Trophoblast cell (in vitro differentiated cells and primary cell): ENCODE measurements around the gene SETD9.

Source experiments
- DNase-seq, 2 donors: peaks; one replicate each; pipeline ENCODE4 v3.0.0-alpha.2; 2016
- H2AFZ ChIP-seq: 2 replicates; pipeline ENCODE4 v1.6.1; 2013; ENCODE audit warnings: low read length, moderate library complexity, mild to moderate bottlenecking; ENCODE audit not compliant: insufficient read depth, poor library complexity
- H2AK5ac ChIP-seq: 2 replicates; pipeline ENCODE4 v1.6.1; 2013; ENCODE audit warnings: mild to moderate bottlenecking, low read length
- H2BK120ac ChIP-seq: 2 replicates; pipeline ENCODE4 v1.6.1; 2013; ENCODE audit warnings: low read length, mild to moderate bottlenecking, moderate library complexity; ENCODE audit not compliant: insufficient read depth, poor library complexity
- H2BK12ac ChIP-seq: 2 replicates; pipeline ENCODE4 v1.6.1; 2013; ENCODE audit warnings: mild to moderate bottlenecking, low read length, moderate library complexity
- H2BK5ac ChIP-seq: 2 replicates; pipeline ENCODE4 v1.6.1; 2013; ENCODE audit warnings: low read length, low read depth, moderate library complexity, mild to moderate bottlenecking; ENCODE audit not compliant: poor library complexity
- H3K14ac ChIP-seq: 2 replicates; pipeline ENCODE4 v1.6.1; 2013; ENCODE audit warnings: mild to moderate bottlenecking, low read length
- H3K18ac ChIP-seq: 2 replicates; pipeline ENCODE4 v1.6.1; 2013; ENCODE audit warnings: mild to moderate bottlenecking, low read length
- H3K23ac ChIP-seq: 2 replicates; pipeline ENCODE4 v1.6.1; 2013; ENCODE audit warnings: low read length
- H3K27ac ChIP-seq: 2 replicates; pipeline ENCODE4 v1.5.1; 2013; ENCODE audit warnings: low read depth, mild to moderate bottlenecking, inconsistent platforms, low read length, moderate library complexity
- H3K27me3 ChIP-seq: 2 replicates; pipeline ENCODE4 v1.6.1; 2013; ENCODE audit warnings: inconsistent platforms, mild to moderate bottlenecking, low read length, moderate library complexity; ENCODE audit not compliant: insufficient read depth
- H3K36me3 ChIP-seq, 2 experiments: 1 replicate in 1 of 2; 2 replicates in 1 of 2; pipeline ENCODE4 v1.6.1; 2013; ENCODE audit warnings: low read length in 2 of 2, mild to moderate bottlenecking in 2 of 2, moderate library complexity in 1 of 2; ENCODE audit not compliant: insufficient read depth in 2 of 2, control insufficient read depth in 1 of 2
- H3K4ac ChIP-seq: 2 replicates; pipeline ENCODE4 v1.6.1; 2013; ENCODE audit warnings: low read depth, mild to moderate bottlenecking, low read length, moderate library complexity
- H3K4me1 ChIP-seq, 2 experiments: 1 replicate in 1 of 2; 2 replicates in 1 of 2; pipeline ENCODE4 v1.6.1; 2013; ENCODE audit warnings: low read length in 2 of 2, mild to moderate bottlenecking in 2 of 2, moderate library complexity in 1 of 2; ENCODE audit not compliant: insufficient read depth in 2 of 2, control insufficient read depth in 1 of 2
- H3K4me2 ChIP-seq: 2 replicates; pipeline ENCODE4 v1.6.1; 2013; ENCODE audit warnings: inconsistent platforms, mild to moderate bottlenecking, low read length, moderate library complexity
- H3K4me3 ChIP-seq: 2 replicates; pipeline ENCODE4 v1.5.1; 2013; ENCODE audit warnings: mild to moderate bottlenecking, low read depth, low read length, inconsistent platforms
- H3K79me1 ChIP-seq: one replicate; pipeline ENCODE4 v1.6.1; 2013; ENCODE audit warnings: low read length
- H3K79me2 ChIP-seq: 2 replicates; pipeline ENCODE4 v1.6.1; 2013; ENCODE audit warnings: low read length, mild to moderate bottlenecking; ENCODE audit not compliant: control insufficient read depth, insufficient read depth, poor library complexity
- H3K9ac ChIP-seq: 2 replicates; pipeline ENCODE4 v1.6.1; 2013; ENCODE audit warnings: mild to moderate bottlenecking, low read length
- H3K9me3 ChIP-seq: 2 replicates; pipeline ENCODE4 v1.6.1; 2013; ENCODE audit warnings: low read depth, mild to moderate bottlenecking, control low read depth, inconsistent platforms, low read length; ENCODE audit not compliant: insufficient read depth
- H4K12ac ChIP-seq: 2 replicates; pipeline ENCODE4 v1.6.1; 2013; ENCODE audit warnings: low read depth, mild to moderate bottlenecking, low read length, moderate library complexity
- H4K8ac ChIP-seq: 2 replicates; pipeline ENCODE4 v1.6.1; 2013; ENCODE audit warnings: low read depth, mild to moderate bottlenecking, low read length, moderate library complexity
- H4K91ac ChIP-seq: one replicate; pipeline ENCODE4 v1.6.1; 2013; ENCODE audit warnings: low read depth, mild to moderate bottlenecking, low read length, moderate library complexity
- WGBS: extraction: QIAGEN DNeasy Blood & Tissue Kit; methylation state at CpG from one replicate; pipeline ENCODE4 v1.1.7; 2013; ENCODE audit warnings: missing lambda C conversion rate; ENCODE audit not compliant: insufficient read length, insufficient coverage; ENCODE audit errors: extremely low coverage; 5-methylcytosine and 5-hydroxymethylcytosine counted together

The SETD9 gene

DNA sequence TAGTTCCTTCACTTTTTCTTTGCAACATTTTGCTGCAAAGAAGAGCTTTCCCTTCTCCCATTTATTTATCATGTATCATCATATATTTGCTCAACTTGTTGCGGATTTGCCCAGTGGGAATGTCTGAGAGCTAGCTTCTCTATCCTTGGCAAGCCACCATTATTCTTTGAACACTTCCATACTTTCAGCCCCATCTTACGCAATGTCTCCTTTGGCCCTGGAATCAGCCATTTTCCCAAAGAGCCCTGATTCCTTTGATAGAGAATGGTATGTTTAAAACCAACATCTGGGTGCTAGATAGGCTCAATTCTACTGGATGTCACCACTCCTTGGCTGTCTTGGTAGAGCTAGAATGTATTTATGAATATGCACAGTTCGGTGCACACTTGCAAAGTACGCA, 12.6 kb upstream of the SETD9 start:
- H2BK12ac ChIP-seq = no peak overlapping the region
- H2AFZ ChIP-seq = no peak overlapping the region
- no peak overlapping the region for H4K12ac ChIP-seq
- no peak overlapping the region for H3K4ac ChIP-seq
- H3K14ac ChIP-seq = no peak overlapping the region
- H3K4me3 ChIP-seq = no peak overlapping the region
- no CpG with 5 or more reads among the region's 4 CpGs for WGBS
- no peak overlapping the region for H2BK120ac ChIP-seq
- no peak overlapping the region for H3K27ac ChIP-seq
- no peak for DNase-seq
- no peak overlapping the region for H4K8ac ChIP-seq
- no peaks in the 10 kb centered on the region for H3K79me1 ChIP-seq
- no peak overlapping the region for H2BK5ac ChIP-seq
- no peak overlapping the region for H4K91ac ChIP-seq
- H3K4me2 ChIP-seq = no peak overlapping the region
- H3K18ac ChIP-seq = no peak overlapping the region
- H3K9me3 ChIP-seq = no peaks in the 10 kb centered on the region
- no peak overlapping the region for H3K23ac ChIP-seq
- no peak overlapping the region for H3K9ac ChIP-seq
- peaks cover 0 to 5% of the 10 kb centered on the region in 2 experiments for H3K36me3 ChIP-seq
- H3K4me1 ChIP-seq = no peaks in the 10 kb centered on the region
- no peaks in the 10 kb centered on the region for H3K79me2 ChIP-seq
- H2AK5ac ChIP-seq = no peak overlapping the region
- H3K27me3 ChIP-seq = no peaks in the 10 kb centered on the region

DNA sequence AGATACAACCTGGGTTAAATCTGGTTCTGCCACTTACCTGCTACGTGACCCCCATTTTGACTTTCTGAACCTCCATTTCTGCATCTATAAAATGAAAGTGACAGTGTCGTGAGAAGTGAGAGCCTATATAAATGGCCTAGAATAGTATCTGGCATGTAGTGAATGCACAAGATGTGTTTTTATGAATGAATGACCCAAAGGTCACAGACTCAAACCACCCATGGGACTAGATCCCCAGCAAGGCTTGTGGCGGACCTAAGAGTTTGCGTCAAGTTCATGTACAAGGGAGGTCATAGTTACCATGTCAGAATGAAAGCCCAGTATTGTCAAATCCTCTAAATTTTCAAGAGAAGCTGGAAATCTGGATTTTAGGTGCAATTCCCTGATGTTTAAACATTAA, 11.2 kb upstream of the SETD9 start:
- H2BK12ac ChIP-seq = no peak overlapping the region
- no peak overlapping the region for H4K91ac ChIP-seq
- H2BK5ac ChIP-seq = no peak overlapping the region
- H2BK120ac ChIP-seq = no peak overlapping the region
- no peaks in the 10 kb centered on the region for H3K79me2 ChIP-seq
- H3K4ac ChIP-seq = no peak overlapping the region
- no peak overlapping the region for H3K23ac ChIP-seq
- H3K36me3 ChIP-seq = peaks cover 0 to 5% of the 10 kb centered on the region in 2 experiments
- H2AK5ac ChIP-seq = no peak overlapping the region
- H2AFZ ChIP-seq = no peak overlapping the region
- no peak overlapping the region for H4K8ac ChIP-seq
- no peaks in the 10 kb centered on the region for H3K9me3 ChIP-seq
- no CpG with 5 or more reads among the region's 4 CpGs for WGBS
- no peak overlapping the region for H3K27ac ChIP-seq
- H3K27me3 ChIP-seq = no peaks in the 10 kb centered on the region
- H3K4me3 ChIP-seq = no peak overlapping the region
- no peak overlapping the region for H3K4me2 ChIP-seq
- no peak overlapping the region for H3K14ac ChIP-seq
- H3K79me1 ChIP-seq = no peaks in the 10 kb centered on the region
- H3K4me1 ChIP-seq = no peaks in the 10 kb centered on the region
- H3K18ac ChIP-seq = no peak overlapping the region
- H3K9ac ChIP-seq = no peak overlapping the region
- no peak for DNase-seq
- no peak overlapping the region for H4K12ac ChIP-seq

DNA sequence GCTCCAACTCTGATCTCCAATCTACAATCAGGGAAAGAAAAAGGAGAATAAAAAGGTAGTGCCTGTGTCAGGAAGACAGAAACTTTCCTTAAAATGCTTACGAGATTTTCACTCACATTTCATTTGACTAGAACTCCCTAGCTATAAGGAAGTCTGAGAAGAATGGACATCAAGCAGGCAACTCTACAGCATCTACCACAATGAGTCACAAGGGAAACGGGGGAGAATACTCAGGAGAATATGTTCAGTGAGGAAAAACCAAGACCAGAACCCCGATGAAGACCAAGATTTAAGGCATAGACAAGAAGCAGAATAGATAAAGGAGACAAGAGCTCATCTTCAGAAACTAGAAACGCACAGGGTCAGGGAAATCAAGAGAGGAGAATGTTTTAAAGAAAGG, 9.0 kb upstream of the SETD9 start:
- Histone ChIP-seq H3K36me3 (no peaks in the 10 kb centered on the region), H2BK5ac (no peak overlapping the region), H2AFZ (no peak overlapping the region), H3K14ac (no peak overlapping the region), H4K8ac (no peak overlapping the region), H3K9me3 (peaks cover 3% of the 10 kb centered on the region), H3K4me2 (no peak overlapping the region), H4K12ac (no peak overlapping the region), H3K27ac (no peak overlapping the region), H3K23ac (no peak overlapping the region), H3K79me2 (no peaks in the 10 kb centered on the region), H3K9ac (no peak overlapping the region), H3K27me3 (no peaks in the 10 kb centered on the region), H2BK120ac (no peak overlapping the region), H4K91ac (no peak overlapping the region), H3K4ac (no peak overlapping the region), H2AK5ac (no peak overlapping the region), H3K4me3 (no peak overlapping the region), H2BK12ac (no peak overlapping the region), H3K4me1 (no peaks in the 10 kb centered on the region), H3K18ac (no peak overlapping the region), H3K79me1 (no peaks in the 10 kb centered on the region)
- DNase-seq = no peak
- WGBS = no CpG with 5 or more reads among the region's 4 CpGs

DNA sequence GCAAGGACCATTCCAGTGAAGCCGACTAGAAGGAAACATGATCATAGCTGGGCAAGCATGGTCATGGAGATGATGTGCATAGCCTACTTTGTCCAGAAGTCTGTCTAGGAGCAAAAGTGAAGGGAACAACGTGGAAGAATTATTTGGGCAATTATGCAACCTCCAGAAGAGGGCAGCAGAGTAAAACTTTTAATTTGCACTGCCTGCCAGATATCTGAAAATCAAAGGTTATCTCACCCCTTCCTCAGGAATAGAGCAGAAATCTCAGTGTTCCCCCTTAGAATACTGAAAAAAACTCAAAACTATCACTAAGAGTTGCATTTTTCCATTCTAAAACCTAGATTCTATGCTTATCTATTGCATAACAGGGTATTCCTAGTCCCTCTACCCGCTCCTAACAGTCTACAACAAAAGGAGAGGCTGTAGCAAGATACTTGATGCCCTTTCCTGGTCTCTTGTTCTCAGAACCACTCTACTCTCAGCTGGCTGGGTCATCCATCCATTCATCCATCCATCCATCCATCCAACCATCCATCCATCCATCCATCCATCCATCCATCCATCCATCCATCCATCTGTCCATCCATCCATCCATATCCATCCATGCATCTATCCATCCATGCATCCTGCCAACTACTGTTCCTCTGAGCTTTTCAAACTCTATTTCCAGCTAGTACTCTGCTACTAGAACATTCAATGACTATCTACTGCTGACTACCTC, 8.4 kb upstream of the SETD9 start:
- no peak overlapping the region for H3K18ac ChIP-seq
- H3K79me2 ChIP-seq = no peaks in the 10 kb centered on the region
- H4K8ac ChIP-seq = no peak overlapping the region
- H3K36me3 ChIP-seq = no peaks in the 10 kb centered on the region
- H2AK5ac ChIP-seq = no peak overlapping the region
- H3K9me3 ChIP-seq = peaks cover 3% of the 10 kb centered on the region
- no CpG with 5 or more reads among the region's 3 CpGs for WGBS
- no peaks in the 10 kb centered on the region for H3K79me1 ChIP-seq
- H2BK5ac ChIP-seq = no peak overlapping the region
- no peak overlapping the region for H4K91ac ChIP-seq
- no peaks in the 10 kb centered on the region for H3K27me3 ChIP-seq
- H3K4ac ChIP-seq = no peak overlapping the region
- DNase-seq = peak; percentile 28 to 78
- no peak overlapping the region for H2BK12ac ChIP-seq
- no peak overlapping the region for H3K9ac ChIP-seq
- no peak overlapping the region for H4K12ac ChIP-seq
- no peak overlapping the region for H2AFZ ChIP-seq
- no peak overlapping the region for H2BK120ac ChIP-seq
- no peak overlapping the region for H3K4me2 ChIP-seq
- H3K4me3 ChIP-seq = no peak overlapping the region
- no peak overlapping the region for H3K23ac ChIP-seq
- no peak overlapping the region for H3K27ac ChIP-seq
- no peak overlapping the region for H3K14ac ChIP-seq
- no peaks in the 10 kb centered on the region for H3K4me1 ChIP-seq
